Osteoblast (primary cell): ENCODE results near the gene NAPA. TPM values are rescaled to one million over a fixed set of nuclear protein-coding genes. Genes with fewer than 3 reads are reported as not detected.
A peak's percentile ranks its signal among the peaks of the same experiment; 100 is the strongest.

Experiments used
- DNase-seq: peaks from one replicate; pipeline ENCODE4 v3.0.0; 2011; ENCODE audit warnings: low spot score, mixed read lengths; ENCODE audit not compliant: insufficient read length; ENCODE audit errors: missing footprints
- H2AFZ ChIP-seq: 2 replicates; pipeline ENCODE4 v1.6.0; 2011; ENCODE audit warnings: mild to moderate bottlenecking, low read length
- H3K27ac ChIP-seq: 2 replicates; pipeline ENCODE4 v1.5.1; 2011; ENCODE audit warnings: mild to moderate bottlenecking, low read depth, low read length, moderate library complexity
- H3K27me3 ChIP-seq: 2 replicates; pipeline ENCODE4 v1.6.0; 2012; ENCODE audit warnings: mild to moderate bottlenecking, control low read depth, inconsistent platforms, low read length, moderate library complexity; ENCODE audit not compliant: insufficient read depth
- H3K36me3 ChIP-seq: 2 replicates; pipeline ENCODE4 v1.5.1; 2011; ENCODE audit warnings: mild to moderate bottlenecking, low read length, control low read depth, moderate library complexity; ENCODE audit not compliant: insufficient read depth
- H3K4me1 ChIP-seq: 2 replicates; pipeline ENCODE4 v1.5.1; 2011; ENCODE audit warnings: mild to moderate bottlenecking, low read length, control low read depth, moderate library complexity; ENCODE audit not compliant: insufficient read depth
- H3K4me2 ChIP-seq: 2 replicates; pipeline ENCODE4 v1.6.0; 2011; ENCODE audit warnings: mild to moderate bottlenecking, low read length; ENCODE audit not compliant: insufficient read depth
- H3K4me3 ChIP-seq: fragments of 200-600 bp; sonication (generic); 3 replicates; pipeline ENCODE4 v1.5.1; 2012; ENCODE audit warnings: mild to moderate bottlenecking, low read length, inconsistent platforms; ENCODE audit not compliant: insufficient read depth
- H3K79me2 ChIP-seq: 2 replicates; pipeline ENCODE4 v1.6.0; 2012; ENCODE audit warnings: mild to moderate bottlenecking, low read length, control low read depth, inconsistent platforms; ENCODE audit not compliant: insufficient read depth
- H3K9me3 ChIP-seq: 2 replicates; pipeline ENCODE4 v1.5.1; 2011; ENCODE audit warnings: low read depth, low read length, control low read depth
- H4K20me1 ChIP-seq: 2 replicates; pipeline ENCODE4 v1.6.0; 2012; ENCODE audit warnings: mild to moderate bottlenecking, low read length, control low read depth; ENCODE audit not compliant: insufficient read depth
- CTCF ChIP-seq: IDR thresholded peaks from 2 replicates; pipeline ENCODE4 v1.5.1; 2011; ENCODE audit warnings: mild to moderate bottlenecking, low read depth, low read length, moderate library complexity; ENCODE audit errors: extremely low read depth
- total RNA-seq: library from RNA; depleted of rRNA; stranded (reverse); fragments of >200 nt; gene quantifications from 2 replicates; pipeline ENCODE4 v1.2.3, GENCODE V29; 2012

Gene NAPA
- total RNA-seq, 1 donor: 95.9 TPM

- H4K20me1 ChIP-seq: peaks cover 56% of the 10 kb centered on the region
- H3K4me3 ChIP-seq: peak overlapping the region; percentile 95
- DNase-seq: no peak
These were observed 2.5 kb downstream of the NAPA start for GRCh38 chr19:47512183-47512947.

GRCh38 chr19:47511681-47512080, 3.2 kb downstream of the NAPA start:
- no peak for TF ChIP-seq CTCF
- H3K4me3 ChIP-seq: peak overlapping the region; percentile 8
- H4K20me1 ChIP-seq: peaks cover 63% of the 10 kb centered on the region
- H3K27ac ChIP-seq: peak overlapping the region; percentile 39
- no peak overlapping the region for H2AFZ ChIP-seq
- H3K9me3 ChIP-seq: no peaks in the 10 kb centered on the region
- peak overlapping the region; percentile 87 for H3K4me2 ChIP-seq
- DNase-seq: peak; percentile 77
- H3K36me3 ChIP-seq: peaks cover under 1% of the 10 kb centered on the region
- H3K27me3 ChIP-seq: no peaks in the 10 kb centered on the region
- H3K4me1 ChIP-seq: peaks cover 52% of the 10 kb centered on the region
- H3K79me2 ChIP-seq: peaks cover 81% of the 10 kb centered on the region

More at GRCh38 chr19:47512183-47512947, 2.5 kb downstream of the NAPA start:
- H2AFZ ChIP-seq: no peak overlapping the region
- H3K9me3 ChIP-seq: no peaks in the 10 kb centered on the region
- peak overlapping the region; percentile 87 for H3K4me2 ChIP-seq
- no peaks in the 10 kb centered on the region for H3K36me3 ChIP-seq
- peaks cover 74% of the 10 kb centered on the region for H3K79me2 ChIP-seq
- no peak for TF ChIP-seq CTCF
- peak overlapping the region; percentile 39 for H3K27ac ChIP-seq
- peaks cover 52% of the 10 kb centered on the region for H3K4me1 ChIP-seq
- H3K27me3 ChIP-seq: no peaks in the 10 kb centered on the region

GRCh38 chr19:47511128-47511517, 3.7 kb downstream of the NAPA start:
- Histone ChIP-seq H3K27ac (peak overlapping the region; percentile 39), H3K4me2 (peak overlapping the region; percentile 87), H3K9me3 (no peaks in the 10 kb centered on the region), H3K36me3 (peaks cover 5% of the 10 kb centered on the region), H4K20me1 (peaks cover 68% of the 10 kb centered on the region), H3K4me1 (peaks cover 50% of the 10 kb centered on the region), H3K4me3 (no peak overlapping the region), H3K27me3 (no peaks in the 10 kb centered on the region), H3K79me2 (peaks cover 87% of the 10 kb centered on the region), H2AFZ (no peak overlapping the region)
- no peak for DNase-seq
- no peak for TF ChIP-seq CTCF

GRCh38 chr19:47510516-47511127, 4.2 kb downstream of the NAPA start:
- no peaks in the 10 kb centered on the region for H3K27me3 ChIP-seq
- no peak overlapping the region for H3K4me3 ChIP-seq
- H2AFZ ChIP-seq: no peak overlapping the region

More at GRCh38 chr19:47510516-47511127, 4.2 kb downstream of the NAPA start:
- no peaks in the 10 kb centered on the region for H3K9me3 ChIP-seq
- peak overlapping the region; percentile 74 for H3K27ac ChIP-seq
- no peak for TF ChIP-seq CTCF
- peaks cover 7% of the 10 kb centered on the region for H3K36me3 ChIP-seq
- DNase-seq: no peak
- peaks cover 92% of the 10 kb centered on the region for H3K79me2 ChIP-seq
- H4K20me1 ChIP-seq: peaks cover 70% of the 10 kb centered on the region
- H3K4me1 ChIP-seq: peaks cover 45% of the 10 kb centered on the region
- H3K4me2 ChIP-seq: peak overlapping the region; percentile 44
